GM18499 (cell line): ENCODE measurements around the gene DNAH17.

ENCODE experiments used
- ATAC-seq: cut with Tn5 transposase; IDR thresholded peaks from one replicate; pipeline ENCODE4 v1.9.1; 2021; ENCODE audit warnings: moderate number of reproducible peaks; ENCODE audit not compliant: insufficient read depth, unreplicated experiment

DNAH17 gene

GRCh38 chr17:78500806-78501205, 76.4 kb downstream of the DNAH17 start:
- ATAC-seq = no peak

DNA sequence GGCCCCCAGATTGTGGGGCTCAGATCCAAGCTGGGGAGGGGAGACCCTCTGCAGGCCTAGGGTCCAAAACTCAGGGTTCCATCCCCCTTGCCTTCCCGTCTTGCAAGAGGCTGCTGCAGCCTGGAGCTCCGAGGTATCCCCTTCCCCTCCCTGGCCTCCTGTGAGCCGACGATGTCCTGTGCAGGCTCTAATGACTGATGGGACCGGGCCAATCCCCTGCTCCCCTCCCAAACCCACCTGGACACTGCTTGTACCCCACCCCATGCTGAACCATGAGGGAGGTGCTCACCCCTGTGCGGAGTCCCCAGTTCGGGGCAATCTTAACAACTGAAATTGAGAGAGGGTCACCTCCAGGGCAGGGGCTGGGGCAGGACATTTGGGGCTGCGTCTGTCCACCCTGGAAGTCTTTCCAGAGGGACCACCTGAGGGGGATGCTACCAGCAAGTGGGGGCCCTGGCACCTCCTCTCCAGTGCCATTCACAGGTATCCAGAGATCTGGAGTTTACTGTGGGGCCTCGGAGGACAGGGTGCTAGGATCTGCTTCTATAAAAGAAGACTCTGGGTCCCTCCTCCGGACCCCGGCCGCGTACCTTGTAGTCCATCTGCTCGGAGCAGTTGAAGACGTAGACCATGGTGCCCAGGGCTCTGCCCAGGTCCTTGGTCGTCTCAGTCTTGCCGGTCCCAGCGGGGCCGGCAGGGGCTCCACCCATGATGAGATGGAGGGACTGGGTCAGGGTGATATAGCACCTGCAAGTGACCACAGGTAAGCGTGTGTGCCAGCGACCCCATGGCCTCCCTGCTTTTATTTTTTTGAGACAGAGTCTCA, 77.3 kb downstream of the DNAH17 start:
- ATAC-seq = no peak

GRCh38 chr17:78498848-78499247, 78.3 kb downstream of the DNAH17 start:
- ATAC-seq = no peak

- no peak for ATAC-seq
Observed at GRCh38 chr17:78497115-78497540, 80.1 kb downstream of the DNAH17 start.

- no peak for ATAC-seq
Observed at GRCh38 chr17:78496311-78496710, 80.9 kb downstream of the DNAH17 start.

DNA sequence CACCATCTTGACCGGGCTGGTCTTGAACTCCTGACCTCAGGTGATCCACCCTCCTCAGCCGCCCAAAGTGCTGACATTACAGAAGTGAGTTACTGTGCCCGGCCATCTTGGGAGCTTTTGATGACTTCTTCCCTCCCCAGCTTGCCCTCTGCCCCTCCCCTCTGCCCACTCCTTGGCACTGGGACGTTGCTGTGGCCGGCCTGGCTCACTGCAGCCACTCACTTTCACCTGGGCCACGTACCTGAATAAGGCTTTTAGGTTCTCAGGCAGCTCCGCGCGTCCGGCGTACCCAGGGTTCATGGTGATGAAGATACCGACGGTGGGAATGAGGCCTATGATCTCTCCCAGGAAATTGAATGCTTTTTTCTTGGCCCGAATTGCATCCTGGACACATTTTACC, 81.6 kb downstream of the DNAH17 start:
- no peak for ATAC-seq

GRCh38 chr17:78494696-78495330, 82.4 kb downstream of the DNAH17 start:
- ATAC-seq = no peak

DNA sequence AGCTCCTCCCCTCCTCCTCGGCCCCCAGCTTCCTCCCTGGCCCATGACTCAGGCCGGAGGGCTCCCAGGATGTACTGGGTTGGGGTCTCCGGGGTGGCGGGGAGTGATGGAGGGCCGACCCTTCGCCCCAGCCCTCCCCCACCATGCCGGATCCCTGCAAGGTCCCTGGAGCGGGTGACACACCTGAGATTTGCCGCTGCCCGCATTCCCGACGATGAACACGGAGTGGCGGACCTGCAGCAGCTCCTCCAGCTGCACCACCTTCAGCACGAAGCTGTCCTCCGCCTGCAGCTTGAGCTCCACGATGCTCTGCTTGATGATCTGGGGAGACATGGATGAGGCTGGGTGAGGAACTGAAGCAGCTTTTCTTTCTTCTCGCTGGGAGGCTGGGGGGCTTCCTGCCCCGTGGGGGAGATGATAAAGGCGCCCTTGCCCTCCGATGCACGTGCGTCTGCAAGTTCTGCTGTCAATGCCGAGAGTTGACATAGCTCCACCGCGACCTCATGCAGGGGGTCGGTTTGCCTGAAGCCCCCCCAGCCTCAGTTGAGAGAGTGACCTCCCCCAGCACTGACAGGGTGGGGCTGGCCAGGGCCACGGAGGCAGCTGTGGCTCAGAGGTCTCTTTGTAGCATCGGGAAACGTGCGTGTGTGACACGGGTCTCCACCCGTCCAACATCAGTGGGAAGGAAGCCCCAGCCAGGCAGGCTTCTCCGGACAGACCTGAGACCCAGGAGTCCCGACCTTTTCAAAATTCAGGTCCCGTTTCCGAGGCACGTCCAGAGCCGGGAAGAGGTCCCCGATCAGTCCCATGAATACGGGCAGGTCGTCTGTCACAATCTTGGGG, 83.1 kb downstream of the DNAH17 start:
- no peak for ATAC-seq

GRCh38 chr17:78493450-78493849, 83.7 kb downstream of the DNAH17 start:
- ATAC-seq = no peak

- ATAC-seq = no peak
Observed at GRCh38 chr17:78492116-78492799, 84.9 kb downstream of the DNAH17 start.

GRCh38 chr17:78491236-78492115, 85.7 kb downstream of the DNAH17 start:
- ATAC-seq = no peak

GRCh38 chr17:78490673-78491072, 86.5 kb downstream of the DNAH17 start:
- ATAC-seq = no peak

DNA sequence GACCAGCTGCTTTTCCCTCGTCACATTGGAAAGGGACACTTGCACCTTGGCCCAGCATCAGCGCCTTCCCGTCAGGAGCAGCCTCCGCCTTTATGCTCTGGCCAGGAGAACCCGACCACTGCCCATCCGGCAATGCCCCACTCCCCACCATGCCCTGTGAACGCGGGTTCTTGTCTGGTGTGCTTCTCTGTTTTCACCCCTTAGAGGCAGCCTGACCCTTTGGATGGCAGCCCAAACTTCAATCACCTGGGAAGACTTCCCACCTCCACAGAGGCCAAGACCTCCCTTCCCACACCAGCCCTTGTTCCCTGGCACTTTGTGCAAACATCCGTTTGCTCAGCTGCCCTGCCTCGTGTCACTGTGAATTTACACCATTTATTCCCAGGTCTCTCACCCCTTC, 87.0 kb downstream of the DNAH17 start:
- no peak for ATAC-seq

GRCh38 chr17:78488867-78489634, 88.1 kb downstream of the DNAH17 start:
- ATAC-seq = no peak

DNA sequence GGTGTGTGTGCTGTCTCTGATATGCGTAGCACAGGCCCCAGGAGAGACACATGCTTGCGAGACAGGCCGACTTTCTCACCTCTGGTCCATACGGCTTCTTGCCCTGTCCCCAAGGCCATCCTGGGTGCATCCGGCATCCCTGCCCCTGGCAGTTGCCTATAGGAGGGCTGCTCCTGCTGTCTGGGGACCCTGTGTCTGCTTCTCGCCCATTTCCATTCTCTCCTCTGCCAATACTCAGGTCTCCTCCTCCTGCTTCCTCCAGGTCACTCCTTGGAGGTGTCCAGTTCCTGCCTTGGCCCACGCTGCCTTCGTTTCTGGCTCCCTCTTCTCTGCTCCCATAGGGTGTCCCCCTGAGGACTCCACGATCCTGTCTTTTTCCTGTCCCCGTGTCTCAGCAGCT, 89.0 kb downstream of the DNAH17 start:
- ATAC-seq = no peak

DNA sequence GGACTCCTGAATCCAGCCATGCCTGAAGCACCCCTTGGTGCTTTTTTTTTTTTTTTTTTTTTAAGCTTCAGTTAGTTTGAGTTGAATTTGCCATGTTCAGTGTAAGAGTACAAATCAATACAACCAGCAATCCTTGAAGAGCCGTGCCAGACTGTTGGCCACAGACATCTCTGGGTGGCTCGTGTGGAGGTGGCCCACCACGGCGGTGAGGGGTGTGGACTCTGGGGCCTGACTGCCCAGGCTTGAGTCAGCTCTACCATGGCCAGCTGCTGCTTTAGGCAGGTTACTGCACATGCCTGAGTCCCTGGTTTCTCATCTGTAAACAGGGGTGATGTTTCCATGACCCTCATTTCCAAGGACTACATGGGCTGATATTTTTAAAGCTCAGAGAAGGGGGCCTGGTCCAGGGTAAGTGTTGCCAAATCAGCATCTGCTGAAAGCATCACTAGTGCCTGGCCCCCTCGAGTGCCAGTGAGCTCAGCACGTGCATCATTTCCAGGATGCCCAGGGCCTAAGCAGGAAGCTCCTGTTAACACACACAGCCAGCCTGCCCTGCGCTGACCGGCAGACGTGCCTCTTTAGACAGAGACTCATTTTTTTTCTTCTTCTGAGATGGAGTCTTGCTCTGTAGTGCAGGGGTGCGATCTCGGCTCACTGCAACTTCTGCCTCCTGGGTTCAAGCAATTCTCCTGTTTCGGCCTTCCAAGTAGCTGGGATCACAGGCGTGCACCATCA, 90.1 kb downstream of the DNAH17 start:
- ATAC-seq = no peak

- ATAC-seq = no peak
Observed at GRCh38 chr17:78486228-78486802, 90.9 kb downstream of the DNAH17 start.
